ENCODE data around the gene PLD5.
"Not testable (repeated sequence)": the region's sequence is repeated elsewhere in the genome, so short reads cannot be mapped to it uniquely, and the experiment has no call there.

Gene PLD5

GRCh38 chr1:242184955-242185354 lies 339.5 kb downstream of the PLD5 start:
- DNase-seq, result no peak
- Mint-ChIP-seq H3K27me3 (ENCODE audit: low read depth, poor library complexity) (no peaks in the 10 kb centered on the region), H3K4me3 (no peak overlapping the region), H3K27ac (no peak overlapping the region), H3K4me1 (peaks cover 15% of the 10 kb centered on the region), H3K36me3 (ENCODE audit: low read depth) (no peaks in the 10 kb centered on the region), H3K9me3 (no peaks in the 10 kb centered on the region)
- no peak for TF ChIP-seq CTCF (IDR thresholded peaks at IDR 0.05)

- not testable (repeated sequence) for H3K27ac Mint-ChIP-seq; H3K36me3 Mint-ChIP-seq (ENCODE audit: low read depth); H3K27me3 Mint-ChIP-seq (ENCODE audit: low read depth, poor library complexity); DNase-seq; H3K4me3 Mint-ChIP-seq
- peaks cover 18% of the 10 kb centered on the region for H3K4me1 Mint-ChIP-seq
- peaks cover 19% of the 10 kb centered on the region for H3K9me3 Mint-ChIP-seq
Observed at GRCh38 chr1:242179767-242180166, 344.7 kb downstream of the PLD5 start.

GRCh38 chr1:242178924-242179708 lies 345.4 kb downstream of the PLD5 start:
- Mint-ChIP-seq H3K36me3 (ENCODE audit: low read depth) (no peaks in the 10 kb centered on the region), H3K4me1 (peaks cover 15% of the 10 kb centered on the region), H3K27me3 (ENCODE audit: low read depth, poor library complexity) (no peaks in the 10 kb centered on the region), H3K9me3 (peaks cover 19% of the 10 kb centered on the region), H3K27ac (no peak overlapping the region), H3K4me3 (no peak overlapping the region)
- DNase-seq, result no peak
- TF ChIP-seq CTCF (IDR thresholded peaks at IDR 0.05), result no peak

GRCh38 chr1:242178436-242178835 lies 346.1 kb downstream of the PLD5 start:
- peaks cover 15% of the 10 kb centered on the region for H3K4me1 Mint-ChIP-seq
- no peak overlapping the region for H3K27ac Mint-ChIP-seq
- no peaks in the 10 kb centered on the region for H3K27me3 Mint-ChIP-seq (ENCODE audit: low read depth, poor library complexity)
- no peaks in the 10 kb centered on the region for H3K36me3 Mint-ChIP-seq (ENCODE audit: low read depth)
- H3K9me3 Mint-ChIP-seq, result peaks cover 19% of the 10 kb centered on the region
- DNase-seq, result no peak
- no peak overlapping the region for H3K4me3 Mint-ChIP-seq
- no peak for TF ChIP-seq CTCF (IDR thresholded peaks at IDR 0.05)

- TF ChIP-seq CTCF (IDR thresholded peaks at IDR 0.05), result no peak
- no peaks in the 10 kb centered on the region for H3K36me3 Mint-ChIP-seq (ENCODE audit: low read depth)
- no peak overlapping the region for H3K27ac Mint-ChIP-seq
- no peak for DNase-seq
- no peaks in the 10 kb centered on the region for H3K4me1 Mint-ChIP-seq
- peaks cover 2% of the 10 kb centered on the region for H3K9me3 Mint-ChIP-seq
- peaks cover 3% of the 10 kb centered on the region for H3K27me3 Mint-ChIP-seq (ENCODE audit: low read depth, poor library complexity)
- H3K4me3 Mint-ChIP-seq, result no peak overlapping the region
Observed at GRCh38 chr1:242162140-242162539, 362.4 kb downstream of the PLD5 start.

- TF ChIP-seq CTCF (IDR thresholded peaks at IDR 0.05), result no peak
- no peaks in the 10 kb centered on the region for H3K36me3 Mint-ChIP-seq (ENCODE audit: low read depth)
Observed at GRCh38 chr1:242147096-242147976, 377.2 kb downstream of the PLD5 start.

More at GRCh38 chr1:242147096-242147976, 377.2 kb downstream of the PLD5 start:
- Mint-ChIP-seq H3K9me3 (peaks cover 17% of the 10 kb centered on the region), H3K27ac (no peak overlapping the region), H3K4me3 (no peak overlapping the region), H3K4me1 (no peaks in the 10 kb centered on the region), H3K27me3 (ENCODE audit: low read depth, poor library complexity) (peaks cover 2% of the 10 kb centered on the region)
- no peak for DNase-seq

All from nephron progenitor cell (in vitro differentiated cells).